GM12865 (cell line): ENCODE measurements around the gene PARVG.
A peak's percentile ranks its signal among the peaks of the same experiment; 100 is the strongest.

Experiments used
- DNase-seq: peaks from one replicate; pipeline ENCODE4 v3.0.0; 2010; ENCODE audit warnings: low read depth
- H3K4me3 ChIP-seq: 2 replicates; pipeline ENCODE4 v1.5.1; 2011; ENCODE audit warnings: mild to moderate bottlenecking, low read depth, low read length, control low read depth
- CTCF ChIP-seq: IDR thresholded peaks from 2 replicates; pipeline ENCODE4 v1.5.1; 2011; ENCODE audit warnings: low read length, control low read depth, low read depth, inconsistent platforms; ENCODE audit not compliant: insufficient read depth; ENCODE audit errors: missing control alignments

Gene PARVG

GRCh38 chr22:44166498-44167276, 14.0 kb upstream of the PARVG start:
- DNase-seq, result no peak

GRCh38 chr22:44167501-44167900, 13.2 kb upstream of the PARVG start:
- no peak for TF ChIP-seq CTCF
- H3K4me3 ChIP-seq, result no peak overlapping the region

More at GRCh38 chr22:44166498-44167276, 14.0 kb upstream of the PARVG start:
- no peak overlapping the region for H3K4me3 ChIP-seq
- no peak for TF ChIP-seq CTCF

GRCh38 chr22:44168206-44168605, 12.5 kb upstream of the PARVG start:
- no peak for DNase-seq
- no peak overlapping the region for H3K4me3 ChIP-seq
- TF ChIP-seq CTCF, result no peak

More at GRCh38 chr22:44167501-44167900, 13.2 kb upstream of the PARVG start:
- no peak for DNase-seq

GRCh38 chr22:44170470-44170869, 10.3 kb upstream of the PARVG start:
- TF ChIP-seq CTCF, result no peak
- H3K4me3 ChIP-seq, result no peak overlapping the region
- DNase-seq, result no peak

- TF ChIP-seq CTCF, result no peak
- no peak for DNase-seq
- H3K4me3 ChIP-seq, result no peak overlapping the region
Measured at GRCh38 chr22:44171561-44171960, 9.2 kb upstream of the PARVG start.

- H3K4me3 ChIP-seq, result no peak overlapping the region
- peak; percentile 67 for DNase-seq
- no peak for TF ChIP-seq CTCF
Measured at GRCh38 chr22:44172370-44173108, 8.2 kb upstream of the PARVG start.

GRCh38 chr22:44173154-44173553, 7.6 kb upstream of the PARVG start:
- no peak for TF ChIP-seq CTCF
- H3K4me3 ChIP-seq, result no peak overlapping the region
- DNase-seq, result no peak
